ENCODE data around the gene GRPEL1.

GRPEL1 gene

GRCh38 chr4:7031558-7032449, 36.1 kb downstream of the GRPEL1 start:
- TF ChIP-seq, protein P1, sequence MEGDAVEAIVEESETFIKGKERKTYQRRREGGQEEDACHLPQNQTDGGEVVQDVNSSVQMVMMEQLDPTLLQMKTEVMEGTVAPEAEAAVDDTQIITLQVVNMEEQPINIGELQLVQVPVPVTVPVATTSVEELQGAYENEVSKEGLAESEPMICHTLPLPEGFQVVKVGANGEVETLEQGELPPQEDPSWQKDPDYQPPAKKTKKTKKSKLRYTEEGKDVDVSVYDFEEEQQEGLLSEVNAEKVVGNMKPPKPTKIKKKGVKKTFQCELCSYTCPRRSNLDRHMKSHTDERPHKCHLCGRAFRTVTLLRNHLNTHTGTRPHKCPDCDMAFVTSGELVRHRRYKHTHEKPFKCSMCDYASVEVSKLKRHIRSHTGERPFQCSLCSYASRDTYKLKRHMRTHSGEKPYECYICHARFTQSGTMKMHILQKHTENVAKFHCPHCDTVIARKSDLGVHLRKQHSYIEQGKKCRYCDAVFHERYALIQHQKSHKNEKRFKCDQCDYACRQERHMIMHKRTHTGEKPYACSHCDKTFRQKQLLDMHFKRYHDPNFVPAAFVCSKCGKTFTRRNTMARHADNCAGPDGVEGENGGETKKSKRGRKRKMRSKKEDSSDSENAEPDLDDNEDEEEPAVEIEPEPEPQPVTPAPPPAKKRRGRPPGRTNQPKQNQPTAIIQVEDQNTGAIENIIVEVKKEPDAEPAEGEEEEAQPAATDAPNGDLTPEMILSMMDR (conservative IDR thresholded peaks at IDR 0.05), result no peak
- no peak overlapping the region for H3K27ac ChIP-seq

- H3K27ac ChIP-seq, result no peak overlapping the region
- TF ChIP-seq, protein P1 (conservative IDR thresholded peaks at IDR 0.05), result no peak
Measured at GRCh38 chr4:7030856-7031255, 37.0 kb downstream of the GRPEL1 start.

- no peak overlapping the region for H3K27ac ChIP-seq
- TF ChIP-seq, protein P1 (conservative IDR thresholded peaks at IDR 0.05), result no peak
Measured at GRCh38 chr4:7029921-7030320, 37.9 kb downstream of the GRPEL1 start.

- H3K27ac ChIP-seq, result no peak overlapping the region
- TF ChIP-seq, protein P1 (conservative IDR thresholded peaks at IDR 0.05), result no peak
Measured at GRCh38 chr4:7029212-7029611, 38.7 kb downstream of the GRPEL1 start.

- TF ChIP-seq, protein P1 (conservative IDR thresholded peaks at IDR 0.05), result no peak
Measured at GRCh38 chr4:7027913-7028312, 40.0 kb downstream of the GRPEL1 start.

GRCh38 chr4:7027284-7027683, 40.6 kb downstream of the GRPEL1 start:
- TF ChIP-seq, protein P1 (conservative IDR thresholded peaks at IDR 0.05), result no peak
- no peak overlapping the region for H3K27ac ChIP-seq

More at GRCh38 chr4:7027913-7028312, 40.0 kb downstream of the GRPEL1 start:
- H3K27ac ChIP-seq, result no peak overlapping the region

DNA sequence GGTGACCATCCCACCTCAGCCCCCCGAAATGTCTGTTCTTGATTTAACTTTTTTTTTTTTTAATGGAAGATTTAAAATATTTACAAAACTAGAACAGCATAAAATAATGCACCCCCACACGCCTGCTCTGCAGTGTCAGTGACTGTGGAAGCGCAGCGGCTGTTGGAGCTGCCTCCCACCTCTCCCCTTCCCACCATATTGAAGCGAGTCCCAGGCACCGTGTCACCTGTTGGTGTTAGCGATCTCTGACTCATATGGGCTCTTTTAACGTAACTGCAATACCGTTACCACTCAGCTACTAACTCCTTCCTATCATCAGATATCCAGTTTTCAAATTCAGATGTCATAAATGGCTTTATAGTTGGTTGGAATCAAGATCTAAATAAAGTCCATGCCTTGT, 41.8 kb downstream of the GRPEL1 start:
- no peak overlapping the region for H3K27ac ChIP-seq
- TF ChIP-seq, protein P1 (conservative IDR thresholded peaks at IDR 0.05), result no peak
